GM18517 (cell line): ENCODE results near the gene APP.
"Not testable (repeated sequence)": the region's sequence is repeated elsewhere in the genome, so short reads cannot be mapped to it uniquely, and the experiment has no call there.

Experiments
- ATAC-seq: cut with Tn5 transposase; IDR thresholded peaks from one replicate; pipeline ENCODE4 v1.9.1; 2021; ENCODE audit warnings: mild to moderate bottlenecking, moderate library complexity; ENCODE audit not compliant: unreplicated experiment

APP gene

DNA sequence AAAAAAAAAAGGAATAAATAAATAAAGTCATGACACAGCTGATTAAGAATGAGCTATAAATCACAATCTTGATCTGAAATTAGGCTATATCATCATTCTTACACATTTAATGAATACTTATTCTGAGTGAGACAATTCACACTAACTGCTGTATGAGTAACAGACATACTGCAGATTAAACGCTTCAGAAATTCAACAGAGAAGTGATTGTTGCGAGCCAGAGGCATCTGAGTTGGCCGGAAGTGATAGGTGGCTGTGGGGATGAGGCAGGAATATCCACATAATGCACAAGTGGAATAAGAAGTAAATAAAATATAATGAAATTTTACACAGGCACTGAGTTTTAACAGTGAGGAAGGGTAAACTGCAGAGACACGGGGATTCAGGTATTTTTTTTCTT is 142.4 kb downstream of the APP start:
- no peak for ATAC-seq

GRCh38 chr21:26027696-26028095 is 142.9 kb downstream of the APP start:
- ATAC-seq, result no peak

- no peak for ATAC-seq
Observed at GRCh38 chr21:26025536-26026512, 144.7 kb downstream of the APP start.

DNA sequence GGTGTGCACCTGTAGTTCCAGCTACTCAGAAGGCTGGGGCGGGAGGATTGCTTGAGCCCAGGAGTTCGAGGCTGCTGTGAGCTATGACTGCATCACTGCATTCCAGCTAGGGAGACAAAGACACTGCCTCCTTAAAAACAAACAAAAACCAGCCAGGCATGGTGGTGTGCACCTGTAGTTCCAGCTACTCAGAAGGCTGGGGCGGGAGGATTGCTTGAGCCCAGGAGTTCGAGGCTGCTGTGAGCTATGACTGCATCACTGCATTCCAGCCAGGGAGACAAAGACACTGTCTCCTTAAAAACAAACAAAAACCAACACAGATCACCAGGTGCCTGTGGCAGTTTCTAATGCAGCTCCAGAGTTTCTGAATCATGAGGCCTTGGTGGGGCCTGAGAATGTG is 147.2 kb downstream of the APP start:
- ATAC-seq, result not testable (repeated sequence)

GRCh38 chr21:26022598-26023337 is 147.8 kb downstream of the APP start:
- not testable (repeated sequence) for ATAC-seq

- ATAC-seq, result no peak
Observed at GRCh38 chr21:26020510-26020909, 150.1 kb downstream of the APP start.

DNA sequence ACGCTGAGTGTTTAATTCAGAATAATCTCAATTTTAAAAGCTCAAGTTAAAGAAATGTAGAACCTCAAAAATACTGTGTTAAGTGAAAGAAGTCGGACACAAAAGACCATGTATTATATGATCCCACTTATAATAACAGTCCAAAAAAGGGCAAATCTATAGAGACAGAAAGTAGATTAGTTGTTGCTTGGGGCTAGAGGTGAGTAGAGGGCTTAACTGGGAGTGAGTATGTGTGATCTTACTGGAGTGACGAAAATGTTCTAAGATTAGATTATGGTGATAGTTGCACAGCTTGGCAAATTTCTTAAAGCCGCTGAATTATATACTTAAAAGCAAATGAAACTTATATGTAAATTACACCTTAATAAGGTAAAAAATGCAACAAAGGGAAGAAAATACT is 150.5 kb downstream of the APP start:
- ATAC-seq, result no peak

DNA sequence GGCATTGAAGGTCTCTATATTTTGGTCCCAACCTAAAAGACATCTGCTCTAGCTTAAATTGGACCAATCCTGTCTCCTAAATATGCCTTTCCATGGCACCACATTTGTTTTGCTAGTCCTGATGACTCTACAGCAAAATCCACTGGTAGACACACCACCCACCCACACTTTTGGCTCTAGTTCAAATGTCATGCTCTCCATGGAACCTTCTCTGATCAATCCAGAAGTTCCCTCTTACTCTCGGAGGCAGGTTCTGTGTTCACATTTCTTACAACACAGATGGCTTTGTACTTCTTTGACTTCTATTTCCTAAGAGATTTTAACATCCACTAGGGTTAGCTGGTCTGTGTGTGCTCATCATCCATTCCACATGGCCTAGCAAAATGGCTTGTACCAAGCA is 151.3 kb downstream of the APP start:
- no peak for ATAC-seq

DNA sequence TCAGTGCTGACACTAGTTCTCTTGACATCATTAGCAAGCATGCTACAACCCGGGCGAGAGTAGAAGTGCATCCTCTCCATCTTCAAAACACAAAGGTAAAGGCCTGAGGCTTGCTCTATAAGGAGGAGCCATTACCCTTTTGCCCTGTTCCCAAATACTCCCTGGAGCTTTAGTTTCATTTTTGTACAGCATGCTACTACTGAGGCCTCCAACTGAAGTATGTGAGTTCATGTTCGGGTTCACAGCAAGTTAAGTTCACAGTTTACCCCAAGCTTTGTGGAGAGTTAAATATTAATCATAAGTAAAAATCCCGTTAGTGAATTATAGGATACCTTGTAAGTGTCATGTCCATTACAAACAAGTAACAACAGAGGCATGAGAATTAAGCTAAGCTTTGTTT is 156.6 kb downstream of the APP start:
- ATAC-seq, result no peak

DNA sequence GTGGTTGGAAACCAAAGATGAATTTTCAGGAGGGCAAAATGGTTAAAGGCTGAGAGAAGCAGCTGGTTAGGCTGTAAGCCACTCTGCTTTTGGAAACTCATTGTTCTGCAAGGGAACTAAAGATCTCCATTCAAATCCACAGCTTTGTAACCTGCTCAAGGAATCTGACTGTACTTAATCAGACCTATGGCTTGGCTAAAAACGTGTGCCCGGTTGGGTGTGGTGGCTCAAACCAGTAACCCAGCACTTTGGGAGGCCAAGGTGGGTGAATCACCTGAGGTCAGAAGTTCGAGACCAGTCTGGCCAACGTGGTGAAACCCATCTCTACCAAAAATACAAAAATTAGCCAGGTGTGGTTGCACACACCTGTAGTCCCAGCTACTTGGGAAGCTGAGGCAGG is 158.1 kb downstream of the APP start:
- ATAC-seq, result not testable (repeated sequence)

GRCh38 chr21:26011292-26011940 is 159.2 kb downstream of the APP start:
- no peak for ATAC-seq

DNA sequence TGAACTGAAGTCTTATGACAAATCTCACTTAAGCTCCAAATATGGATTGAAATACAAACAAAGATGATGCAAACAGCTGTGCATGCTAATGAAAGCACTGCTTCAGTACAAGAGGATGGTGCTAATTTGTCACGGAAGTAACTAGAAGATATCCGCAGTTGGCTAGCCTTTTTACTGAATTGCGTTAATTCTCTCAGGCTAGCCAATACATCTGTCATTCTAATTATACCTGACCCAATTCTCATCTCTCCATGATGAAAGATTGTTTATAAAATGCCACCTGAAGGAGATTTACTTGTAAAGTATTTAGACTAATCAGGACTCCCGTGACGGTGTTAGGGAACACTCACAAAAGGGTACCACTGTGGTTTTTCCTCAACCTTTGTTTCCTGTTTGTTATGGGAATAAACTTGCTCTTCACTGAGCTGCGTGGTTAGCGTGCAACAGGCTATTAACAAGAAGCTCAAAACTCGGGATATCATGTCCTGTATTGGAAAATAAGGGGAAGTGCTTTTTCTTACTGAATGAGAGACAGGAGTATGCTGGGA is 162.5 kb downstream of the APP start:
- no peak for ATAC-seq

DNA sequence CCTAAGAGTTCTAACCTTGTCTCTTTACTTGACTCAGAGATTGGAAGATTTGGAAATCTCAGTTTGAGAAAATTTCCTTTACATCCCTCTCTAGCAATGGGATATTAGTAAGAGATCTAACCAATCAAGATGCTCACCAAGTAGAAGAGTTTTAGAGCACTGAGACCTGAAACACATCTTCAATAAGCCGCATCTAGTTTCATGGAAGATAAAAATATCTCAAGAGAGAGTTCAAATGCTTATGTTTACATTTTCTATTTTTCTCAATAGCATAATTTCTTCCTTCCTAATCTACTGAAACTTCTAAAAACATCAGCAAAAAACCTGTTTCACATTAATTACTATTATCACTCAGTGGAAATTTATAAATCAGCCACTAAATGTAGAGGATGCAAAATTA is 165.1 kb downstream of the APP start:
- no peak for ATAC-seq

GRCh38 chr21:26003404-26003803 is 167.2 kb downstream of the APP start:
- ATAC-seq, result no peak

- no peak for ATAC-seq
Observed at GRCh38 chr21:26001356-26001755, 169.2 kb downstream of the APP start.

DNA sequence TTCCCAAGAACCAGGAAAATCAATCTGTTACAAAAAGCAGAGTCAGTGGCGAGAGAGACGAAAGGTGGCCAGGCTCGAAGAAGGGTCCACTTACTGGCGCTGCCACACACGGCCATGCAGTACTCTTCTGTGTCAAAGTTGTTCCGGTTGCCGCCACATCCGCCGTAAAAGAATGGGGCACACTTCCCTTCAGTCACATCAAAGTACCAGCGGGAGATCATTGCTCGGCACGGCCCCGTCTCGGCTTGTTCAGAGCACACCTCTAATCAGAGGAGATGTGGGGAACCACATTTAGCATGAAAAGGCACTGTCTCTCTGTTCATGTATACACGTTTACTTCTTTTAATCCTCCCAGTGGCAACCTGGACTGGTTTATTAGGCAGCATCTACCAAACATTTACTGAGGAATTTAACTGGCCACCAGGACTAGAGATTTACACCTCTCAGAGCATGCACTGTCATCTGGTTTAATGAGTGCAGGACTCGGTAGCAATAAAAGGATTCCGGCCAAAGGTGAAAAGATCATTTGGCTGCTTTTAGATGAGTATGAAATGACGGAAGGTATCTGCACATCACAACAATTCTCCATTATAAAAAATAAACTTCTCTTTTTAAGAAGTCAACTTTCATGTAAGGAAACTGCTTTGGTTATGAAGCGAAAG is 170.5 kb downstream of the APP start:
- no peak for ATAC-seq

DNA sequence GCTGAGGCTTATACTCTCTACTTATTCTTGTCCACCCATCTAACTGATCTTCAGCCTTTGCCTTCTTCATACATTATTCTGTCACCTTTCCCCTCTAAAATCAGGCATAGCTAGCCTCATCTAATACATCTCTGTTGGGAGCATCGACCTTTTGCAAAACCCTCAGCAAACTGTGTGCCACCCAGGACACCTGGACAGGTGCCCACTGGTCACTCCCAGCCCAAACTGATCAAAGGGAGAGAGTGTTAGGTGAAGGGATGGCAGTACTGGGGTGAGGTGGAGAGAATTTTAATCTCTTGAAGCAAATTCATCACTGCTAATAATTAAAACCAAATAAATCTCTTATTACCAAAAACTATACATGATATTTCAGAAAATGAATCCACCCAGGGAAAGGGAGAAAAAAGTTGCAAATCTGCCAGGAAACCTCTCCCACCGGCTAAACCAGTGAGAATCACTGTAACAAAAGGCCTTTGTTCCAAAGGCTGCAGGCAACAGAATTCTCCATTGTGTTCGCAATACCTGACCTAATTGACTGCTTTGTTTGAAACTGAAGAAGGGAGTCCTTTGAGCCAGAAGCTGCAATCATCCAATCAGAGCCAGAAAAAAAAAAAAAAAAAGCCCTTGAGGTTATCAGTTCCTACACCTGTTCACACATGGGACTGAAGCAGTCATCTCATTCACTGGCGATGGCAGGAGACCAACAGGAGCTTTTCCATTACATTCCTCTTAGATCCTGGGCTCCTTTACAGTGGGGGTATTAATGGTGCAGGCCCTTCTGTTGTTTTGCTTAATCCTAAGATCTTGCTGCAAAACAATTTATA is 172.6 kb downstream of the APP start:
- ATAC-seq, result no peak

GRCh38 chr21:25995278-25995677 is 175.3 kb downstream of the APP start:
- no peak for ATAC-seq

DNA sequence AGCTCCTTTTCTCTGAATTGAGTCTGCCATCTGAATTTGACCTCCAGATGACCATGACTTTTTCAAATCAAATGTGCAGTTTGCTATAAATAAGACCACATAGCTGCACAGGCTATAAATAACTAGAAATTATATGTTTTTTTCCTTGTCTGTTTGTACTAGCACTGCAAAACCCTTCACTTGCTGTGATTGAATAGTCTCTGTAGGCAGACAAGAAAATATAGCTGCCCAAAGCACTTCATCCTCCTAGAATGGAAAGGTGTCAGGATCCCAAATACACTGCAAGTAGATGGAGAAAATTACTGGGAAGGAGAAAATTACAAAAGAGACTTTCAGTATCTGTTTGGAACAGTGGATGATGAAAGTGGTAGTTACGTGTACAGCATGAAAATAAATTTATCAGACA is 175.8 kb downstream of the APP start:
- ATAC-seq, result no peak

DNA sequence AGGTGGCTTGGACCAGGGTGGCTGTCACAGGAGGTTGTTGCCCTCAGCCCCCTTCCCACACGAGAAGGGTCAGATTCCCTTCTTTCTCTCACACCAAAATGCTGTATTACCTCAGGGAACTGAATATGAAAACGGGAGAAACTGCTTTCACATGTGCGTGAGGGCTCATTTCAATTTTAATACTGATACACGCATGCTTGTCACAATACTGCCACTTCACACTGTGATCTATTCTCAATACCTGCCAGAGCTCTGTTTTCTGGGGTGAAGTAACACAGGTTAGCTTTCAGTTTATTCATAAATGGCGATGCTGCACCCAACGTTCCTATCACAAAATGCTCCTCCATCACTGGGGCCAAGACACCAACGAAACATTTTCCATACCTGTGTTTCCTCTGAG is 181.8 kb downstream of the APP start:
- ATAC-seq, result no peak
